ENCODE results near the gene WWC1. TPM values are rescaled to one million over a fixed set of nuclear protein-coding genes. Genes with fewer than 3 reads are reported as not detected.

The WWC1 gene
- total and polyA plus RNA-seq, 12 donors, result 0.79 to 7.8 (median 1.2) TPM

DNA sequence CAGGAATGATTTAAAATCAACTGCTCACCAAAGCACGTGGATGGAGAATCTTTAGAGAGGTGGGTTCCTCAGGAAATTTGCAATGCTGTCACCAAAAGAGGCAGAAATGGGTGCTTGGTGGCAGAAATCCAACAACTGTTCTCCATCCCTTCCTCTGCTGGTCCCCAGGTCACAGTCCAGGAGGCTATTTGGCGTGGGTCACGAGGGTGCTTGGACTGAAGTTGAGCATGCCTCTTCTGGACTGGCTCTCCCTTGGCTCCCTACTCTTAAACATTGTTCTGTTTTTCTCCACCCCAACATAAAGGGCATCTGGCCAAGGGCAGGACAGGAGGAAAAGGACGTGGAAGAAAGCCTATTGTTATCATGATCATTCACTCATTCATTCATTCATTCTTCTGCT lies 58.9 kb downstream of the WWC1 start:
- 80 to 87% methylated on average over 4 of the region's 4 CpGs for WGBS, 2 donors
- Histone ChIP-seq H3K36me3 (no peaks in the 10 kb centered on the region), H3K27ac (no peak overlapping the region), H3K27me3 (peaks cover 0 to 9% (median 0%) of the 10 kb centered on the region in 7 donors), H3K9me3 (no peaks in the 10 kb centered on the region), H3K4me3 (no peak overlapping the region), H3K4me1 (no peaks in the 10 kb centered on the region)
- TF ChIP-seq CTCF (IDR thresholded peaks at IDR 0.05), result no peak
- no peak for DNase-seq
- no peak for ATAC-seq
- intact Hi-C loops (cut with DNase I), result no loop called here

GRCh38 chr5:168353216-168353957 lies 61.9 kb downstream of the WWC1 start:
- Histone ChIP-seq H3K4me3 (no peak overlapping the region), H3K36me3 (no peaks in the 10 kb centered on the region), H3K4me1 (no peaks in the 10 kb centered on the region), H3K27me3 (peaks cover 0 to 6% (median 0%) of the 10 kb centered on the region in 7 donors), H3K9me3 (no peaks in the 10 kb centered on the region), H3K27ac (no peak overlapping the region)
- DNase-seq, result no peak
- intact Hi-C loops (cut with DNase I), result no loop called here
- WGBS, 2 donors, result 74 to 80% methylated on average over 12 of the region's 12 CpGs
- ATAC-seq, result no peak
- TF ChIP-seq CTCF (IDR thresholded peaks at IDR 0.05), result no peak

DNA sequence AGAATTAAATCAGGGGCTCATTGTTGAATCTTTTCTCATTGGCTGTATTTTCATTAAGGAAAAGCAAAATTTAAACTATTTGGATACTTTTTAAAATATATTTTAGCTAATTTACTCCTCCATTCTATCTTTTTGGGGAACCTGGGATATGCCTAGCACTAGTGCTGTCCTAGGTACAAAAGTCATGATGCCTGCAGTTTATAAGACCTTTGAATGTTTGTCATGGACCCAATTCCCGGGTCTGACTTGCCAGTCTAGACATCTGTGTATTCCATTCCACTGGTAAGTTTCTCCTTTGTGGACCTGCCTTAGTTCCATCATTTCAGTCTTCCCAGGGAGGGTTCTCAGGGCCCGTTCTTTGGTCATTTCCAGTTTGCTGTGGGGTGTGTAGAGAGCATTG lies 63.0 kb downstream of the WWC1 start:
- ATAC-seq (no peak), DNase-seq (no peak)
- Histone ChIP-seq H3K27ac (no peak overlapping the region), H3K36me3 (no peaks in the 10 kb centered on the region), H3K4me1 (no peaks in the 10 kb centered on the region), H3K9me3 (no peaks in the 10 kb centered on the region), H3K27me3 (no peaks in the 10 kb centered on the region), H3K4me3 (no peak overlapping the region)
- WGBS, 2 donors, result 85 to 90% methylated on average over 2 of the region's 2 CpGs
- no peak for TF ChIP-seq CTCF (IDR thresholded peaks at IDR 0.05)
- intact Hi-C loops (cut with DNase I), result no loop called here

DNA sequence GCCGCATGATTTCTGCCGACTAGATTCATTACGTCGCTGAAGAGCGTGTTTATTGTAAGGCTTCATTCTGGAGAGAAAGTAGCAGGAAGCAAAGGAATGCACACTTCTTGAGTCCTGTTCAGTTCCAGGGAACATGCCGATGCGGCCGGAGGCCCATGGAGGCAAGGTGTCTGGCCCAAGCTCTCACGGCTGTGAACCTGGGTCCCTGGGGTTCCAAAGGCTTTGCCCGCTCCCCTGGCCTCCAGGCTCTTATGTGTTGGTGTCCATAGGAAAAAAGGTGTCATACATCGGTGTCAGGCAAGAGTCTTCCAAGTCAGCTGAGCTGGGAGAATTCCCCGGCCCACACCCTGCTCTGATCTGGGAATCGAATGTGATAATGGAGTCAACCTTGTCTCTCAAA lies 64.7 kb downstream of the WWC1 start:
- Histone ChIP-seq H3K4me1 (no peaks in the 10 kb centered on the region), H3K27me3 (peaks cover 0 to 11% (median 0%) of the 10 kb centered on the region in 7 donors), H3K9me3 (no peaks in the 10 kb centered on the region), H3K27ac (no peak overlapping the region), H3K36me3 (no peaks in the 10 kb centered on the region), H3K4me3 (no peak overlapping the region)
- intact Hi-C loops (cut with DNase I), result no loop called here
- no peak for TF ChIP-seq CTCF (IDR thresholded peaks at IDR 0.05)
- no peak for DNase-seq
- ATAC-seq, result no peak
- WGBS, 2 donors, result 89 to 94% methylated on average over 13 of the region's 13 CpGs

Data from heart right ventricle (tissue), 16 donors.